Measurements from ENCODE around the gene PNPLA2.

The PNPLA2 gene, protein sequence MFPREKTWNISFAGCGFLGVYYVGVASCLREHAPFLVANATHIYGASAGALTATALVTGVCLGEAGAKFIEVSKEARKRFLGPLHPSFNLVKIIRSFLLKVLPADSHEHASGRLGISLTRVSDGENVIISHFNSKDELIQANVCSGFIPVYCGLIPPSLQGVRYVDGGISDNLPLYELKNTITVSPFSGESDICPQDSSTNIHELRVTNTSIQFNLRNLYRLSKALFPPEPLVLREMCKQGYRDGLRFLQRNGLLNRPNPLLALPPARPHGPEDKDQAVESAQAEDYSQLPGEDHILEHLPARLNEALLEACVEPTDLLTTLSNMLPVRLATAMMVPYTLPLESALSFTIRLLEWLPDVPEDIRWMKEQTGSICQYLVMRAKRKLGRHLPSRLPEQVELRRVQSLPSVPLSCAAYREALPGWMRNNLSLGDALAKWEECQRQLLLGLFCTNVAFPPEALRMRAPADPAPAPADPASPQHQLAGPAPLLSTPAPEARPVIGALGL

DNA sequence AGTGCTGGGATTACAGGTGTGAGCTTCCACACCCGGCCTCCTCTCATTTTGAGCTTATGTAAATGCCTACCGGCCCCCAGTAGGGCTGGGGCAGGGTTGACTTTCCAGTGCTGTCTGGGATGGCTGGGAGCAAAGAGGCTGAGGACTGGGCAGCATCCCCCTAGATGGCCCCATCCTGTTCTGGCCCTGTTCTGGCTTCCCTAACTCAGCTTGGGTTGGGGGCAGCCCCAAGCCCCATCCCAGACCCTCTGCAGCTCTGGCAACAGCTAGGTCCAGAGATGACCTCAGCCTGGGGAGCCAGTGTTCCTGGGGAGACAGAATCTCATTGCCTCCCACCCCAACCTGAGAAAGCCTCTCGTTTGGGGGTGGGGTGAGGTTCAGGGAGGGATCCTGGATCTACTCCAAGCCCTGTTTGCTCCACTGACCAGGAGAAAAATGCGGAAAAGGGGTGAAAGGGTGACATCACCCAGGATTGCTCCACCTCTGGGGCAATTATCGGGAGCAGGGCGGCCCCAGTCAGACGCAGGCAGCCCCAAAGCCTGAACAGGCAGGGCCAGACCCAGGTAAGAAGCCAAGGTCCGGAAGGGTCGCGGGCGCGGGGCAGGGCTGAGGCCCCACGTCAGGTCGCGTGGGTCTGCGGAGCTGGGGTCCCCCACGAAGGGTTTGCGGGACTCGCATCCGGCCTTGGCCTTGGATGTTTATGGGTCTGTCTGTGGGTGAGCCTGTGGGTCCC is at the start of gene PNPLA2:
PNPLA2 (plus strand) TSS at position 519 of the 733 bp plus-strand sequence. CDS start 805 bp downstream, outside the sequence.
- Mint-ChIP-seq H3K27me3 (ENCODE audit: low read depth) (no peaks in the 10 kb centered on the region), H3K27ac (peak within 1 kb of the TSS; percentile 82), H3K4me1 (ENCODE audit: low read depth) (peaks cover 5% of the 10 kb centered on the region), H3K9me3 (no peaks in the 10 kb centered on the region), H3K36me3 (ENCODE audit: low read depth) (peaks cover 5% of the 10 kb centered on the region), H3K4me3 (peak within 1 kb of the TSS; percentile 79)
- DNase-seq (ENCODE audit: low spot score): no peak

DNA sequence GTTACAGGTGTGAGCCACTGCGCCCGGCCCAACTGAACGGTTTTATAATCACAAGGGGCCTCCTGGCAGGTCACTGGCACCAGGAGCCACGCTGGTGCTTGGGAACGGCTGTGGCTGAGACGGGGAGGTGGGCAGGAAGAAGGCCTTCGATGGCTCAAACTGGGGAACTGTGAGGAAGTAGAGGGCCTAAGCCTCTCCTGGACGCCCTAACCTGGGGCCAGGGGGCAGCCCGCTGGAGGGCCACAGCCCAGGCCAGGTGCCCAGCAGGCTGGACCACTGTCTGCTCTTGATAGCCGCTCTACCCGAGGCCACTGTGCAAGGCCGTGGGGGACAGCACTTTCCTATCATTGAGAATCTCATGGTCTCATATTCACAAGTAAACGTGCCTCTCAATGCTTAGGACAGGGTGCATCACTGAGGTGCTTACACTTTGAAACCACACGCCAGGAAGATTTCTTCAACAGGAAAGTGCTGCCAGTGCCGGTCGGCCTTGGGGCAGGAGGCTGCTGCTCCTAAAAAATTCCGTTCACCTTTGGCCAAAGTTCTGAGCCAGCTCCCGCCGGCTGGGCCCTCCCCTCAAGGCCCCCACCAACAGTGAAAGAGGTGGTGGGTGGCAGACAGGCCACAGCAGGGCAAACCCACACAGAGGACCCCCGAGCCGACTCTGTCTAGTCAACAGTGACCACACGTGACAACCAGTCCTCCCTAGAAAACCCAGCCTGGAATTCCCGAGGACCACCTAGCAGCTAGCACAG is 48.6 kb upstream of the PNPLA2 start:
- Mint-ChIP-seq H3K36me3 (ENCODE audit: low read depth) (peaks cover 15% of the 10 kb centered on the region), H3K4me1 (ENCODE audit: low read depth) (no peaks in the 10 kb centered on the region), H3K4me3 (no peak overlapping the region), H3K27ac (no peak overlapping the region), H3K9me3 (no peaks in the 10 kb centered on the region), H3K27me3 (ENCODE audit: low read depth) (no peaks in the 10 kb centered on the region)
- DNase-seq (ENCODE audit: low spot score): no peak

DNA sequence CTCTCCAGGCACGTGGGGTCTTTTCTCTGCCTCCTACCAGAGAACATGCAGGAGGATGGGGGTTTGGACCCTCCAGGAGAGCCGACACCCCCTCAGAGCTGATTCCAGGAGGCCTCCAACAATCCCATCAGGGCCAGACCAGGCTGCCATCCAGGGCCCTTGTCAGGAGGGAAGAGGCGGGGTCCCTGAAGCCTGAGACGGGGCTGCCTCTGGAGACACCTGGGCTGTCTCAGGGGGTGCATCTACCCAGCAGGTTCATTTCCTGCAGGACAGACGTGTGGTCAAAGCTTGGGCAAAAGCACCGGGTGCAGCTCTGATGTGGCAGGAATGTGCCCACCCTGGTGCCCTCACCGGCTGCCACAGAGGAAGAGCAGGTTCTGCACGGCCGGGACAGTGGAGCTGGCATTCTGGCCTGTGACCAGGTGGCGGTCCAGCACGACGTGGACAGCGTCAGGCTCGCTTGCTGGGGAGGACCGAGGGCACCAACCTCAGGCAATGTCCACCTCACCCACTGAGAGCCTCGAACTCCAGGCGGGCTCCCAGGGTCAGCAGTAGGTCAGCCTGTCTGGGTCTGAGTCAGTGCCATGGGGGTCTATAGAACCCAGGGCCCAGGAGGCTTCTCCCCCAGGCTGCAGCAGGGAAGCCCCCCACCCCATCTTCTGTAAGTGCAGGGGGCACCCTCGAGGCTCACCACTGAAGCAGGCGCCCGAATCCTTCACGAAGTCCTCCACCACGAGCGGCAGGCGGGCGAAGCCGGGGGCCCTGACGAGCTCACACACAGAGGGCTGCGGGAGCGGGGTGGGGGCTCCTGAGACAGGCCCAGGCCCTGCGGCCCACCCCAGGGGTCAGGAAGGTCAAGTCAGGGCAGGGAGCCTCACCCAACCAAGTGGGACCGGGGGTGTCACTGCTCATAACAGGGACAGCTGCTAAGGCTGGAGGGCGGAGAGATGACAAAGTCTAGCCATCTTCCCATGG is 47.8 kb upstream of the PNPLA2 start:
- H3K9me3 Mint-ChIP-seq: no peaks in the 10 kb centered on the region
- H3K36me3 Mint-ChIP-seq (ENCODE audit: low read depth): peaks cover 9% of the 10 kb centered on the region
- H3K4me3 Mint-ChIP-seq: no peak overlapping the region
- no peak overlapping the region for H3K27ac Mint-ChIP-seq
- H3K4me1 Mint-ChIP-seq (ENCODE audit: low read depth): peaks cover 2% of the 10 kb centered on the region
- DNase-seq (ENCODE audit: low spot score): no peak
- no peaks in the 10 kb centered on the region for H3K27me3 Mint-ChIP-seq (ENCODE audit: low read depth)

DNA sequence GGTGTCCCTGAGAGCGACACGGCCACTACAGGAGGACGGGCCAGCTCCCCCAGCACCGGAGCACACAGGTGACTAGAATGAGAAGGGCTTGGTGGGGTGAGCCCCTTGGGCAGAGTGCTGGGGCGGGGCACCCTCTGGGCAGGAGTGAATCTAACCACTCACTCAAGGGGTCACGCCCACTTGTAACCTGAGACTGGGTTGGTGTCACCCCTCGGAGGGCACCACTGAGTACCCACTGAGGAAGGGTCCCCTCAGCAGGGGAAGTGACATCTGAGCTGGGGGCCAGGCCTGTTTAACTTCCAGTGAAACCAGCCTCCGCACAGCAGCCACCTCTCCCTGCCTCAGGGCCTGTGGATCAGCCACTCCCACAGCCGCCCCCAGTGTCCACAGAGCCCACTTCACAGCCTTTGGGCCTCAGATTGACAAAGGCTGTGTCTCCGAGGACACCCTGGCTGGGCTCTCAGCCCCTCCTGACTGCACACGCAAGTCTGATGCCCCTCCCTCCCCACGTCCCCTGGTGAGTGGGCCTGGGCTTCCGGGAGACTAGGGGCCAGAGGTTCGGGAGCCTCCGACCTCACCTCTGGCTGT is 47.0 kb upstream of the PNPLA2 start:
- Mint-ChIP-seq H3K27me3 (ENCODE audit: low read depth) (no peaks in the 10 kb centered on the region), H3K4me1 (ENCODE audit: low read depth) (peaks cover 8% of the 10 kb centered on the region), H3K36me3 (ENCODE audit: low read depth) (peaks cover 4% of the 10 kb centered on the region), H3K27ac (no peak overlapping the region), H3K9me3 (no peaks in the 10 kb centered on the region), H3K4me3 (no peak overlapping the region)
- no peak for DNase-seq (ENCODE audit: low spot score)

DNA sequence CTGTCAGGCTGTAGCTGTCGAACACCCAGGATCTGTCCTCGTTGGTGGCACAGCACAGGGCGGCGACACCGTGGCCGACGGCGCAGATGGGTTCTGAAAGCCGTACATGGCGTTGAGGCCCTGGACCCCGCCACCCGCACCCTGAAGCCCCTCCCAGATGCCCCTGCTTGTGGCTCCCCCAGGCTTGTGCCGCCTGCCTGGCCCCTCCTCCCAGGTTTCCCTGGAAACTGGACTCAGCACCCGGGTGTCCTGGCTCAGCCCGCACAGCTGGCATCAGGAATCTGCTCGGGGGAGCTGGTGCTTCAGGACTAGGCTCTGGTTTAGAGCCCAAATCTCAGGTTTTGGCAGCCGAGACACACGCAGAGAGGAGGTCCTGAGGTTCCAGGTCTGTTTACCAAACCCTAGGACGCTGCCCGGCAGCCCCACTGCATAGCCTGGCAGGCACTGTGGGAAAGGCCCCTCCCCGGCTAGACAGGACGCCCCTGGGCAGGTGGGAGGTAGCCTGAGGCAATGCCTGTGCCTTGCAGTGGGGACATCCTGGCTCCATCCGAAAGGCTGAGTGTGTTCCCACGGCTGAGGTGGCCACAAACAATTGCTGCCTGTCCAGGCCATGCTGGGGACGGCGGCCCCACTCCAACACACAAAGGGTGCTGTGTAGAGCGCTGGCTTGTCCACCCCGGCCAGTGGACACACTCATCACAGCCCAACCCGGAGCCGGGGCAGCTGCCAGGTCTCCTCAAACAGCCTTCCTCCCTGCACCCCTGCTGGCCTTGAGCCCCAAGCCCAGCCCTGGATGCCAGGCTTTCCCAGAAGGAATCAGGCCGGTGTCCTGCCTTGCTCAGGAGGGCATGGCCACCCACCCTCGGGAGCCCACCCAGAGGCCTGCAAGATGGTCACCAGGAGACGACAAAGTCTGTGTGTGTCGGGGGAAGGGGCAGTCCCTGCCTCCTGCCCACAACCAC is 46.0 kb upstream of the PNPLA2 start:
- DNase-seq (ENCODE audit: low spot score): no peak
- peaks cover 1% of the 10 kb centered on the region for H3K36me3 Mint-ChIP-seq (ENCODE audit: low read depth)
- H3K9me3 Mint-ChIP-seq: no peaks in the 10 kb centered on the region
- peaks cover 8% of the 10 kb centered on the region for H3K4me1 Mint-ChIP-seq (ENCODE audit: low read depth)
- no peaks in the 10 kb centered on the region for H3K27me3 Mint-ChIP-seq (ENCODE audit: low read depth)
- H3K4me3 Mint-ChIP-seq: no peak overlapping the region
- H3K27ac Mint-ChIP-seq: no peak overlapping the region

DNA sequence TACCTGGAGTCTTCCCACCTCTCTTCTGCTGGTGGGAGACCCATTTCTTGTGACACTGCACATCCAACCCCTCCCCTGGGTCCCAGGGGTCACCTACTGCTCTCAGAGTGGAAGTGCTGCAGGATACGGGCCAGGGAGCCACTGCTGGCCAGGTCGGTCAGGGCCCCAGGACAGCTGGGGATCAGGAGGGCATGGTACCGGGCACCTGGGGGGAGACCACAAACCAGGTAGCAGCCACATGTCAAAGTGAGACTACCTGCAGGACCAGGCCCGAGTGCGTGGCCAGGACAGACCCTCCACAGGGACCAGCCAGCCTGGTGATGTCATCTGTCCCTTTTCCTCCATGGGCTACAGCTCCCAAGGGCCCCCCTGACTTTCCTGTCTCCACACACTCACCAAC is 45.3 kb upstream of the PNPLA2 start:
- no peak overlapping the region for H3K4me3 Mint-ChIP-seq
- peaks cover 1% of the 10 kb centered on the region for H3K36me3 Mint-ChIP-seq (ENCODE audit: low read depth)
- no peak overlapping the region for H3K27ac Mint-ChIP-seq
- DNase-seq (ENCODE audit: low spot score): no peak
- H3K4me1 Mint-ChIP-seq (ENCODE audit: low read depth): peaks cover 8% of the 10 kb centered on the region
- no peaks in the 10 kb centered on the region for H3K9me3 Mint-ChIP-seq
- H3K27me3 Mint-ChIP-seq (ENCODE audit: low read depth): no peaks in the 10 kb centered on the region

DNA sequence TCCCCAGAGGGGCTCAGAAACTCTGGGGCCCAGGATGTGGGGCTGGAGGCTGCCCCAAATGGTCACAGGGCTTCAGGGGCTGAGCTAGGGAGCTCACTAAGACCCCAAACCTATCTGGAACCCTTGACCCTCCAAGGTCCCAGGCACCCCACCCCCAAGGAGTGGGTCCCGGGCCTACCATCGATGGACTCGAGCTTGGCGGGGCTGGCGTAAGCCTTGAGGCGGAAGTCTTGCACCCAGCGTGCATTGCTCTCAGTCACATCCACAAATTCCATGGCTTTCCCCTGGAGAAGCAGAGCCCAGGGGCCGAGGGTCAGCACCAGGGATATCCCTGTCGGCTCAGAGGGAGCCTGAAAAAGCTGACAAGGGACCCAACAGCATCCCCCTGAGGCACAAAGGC is 44.9 kb upstream of the PNPLA2 start:
- Mint-ChIP-seq H3K27me3 (ENCODE audit: low read depth) (no peaks in the 10 kb centered on the region), H3K36me3 (ENCODE audit: low read depth) (peaks cover 1% of the 10 kb centered on the region), H3K4me3 (no peak overlapping the region), H3K9me3 (no peaks in the 10 kb centered on the region), H3K27ac (no peak overlapping the region), H3K4me1 (ENCODE audit: low read depth) (peaks cover 9% of the 10 kb centered on the region)
- no peak for DNase-seq (ENCODE audit: low spot score)

DNA sequence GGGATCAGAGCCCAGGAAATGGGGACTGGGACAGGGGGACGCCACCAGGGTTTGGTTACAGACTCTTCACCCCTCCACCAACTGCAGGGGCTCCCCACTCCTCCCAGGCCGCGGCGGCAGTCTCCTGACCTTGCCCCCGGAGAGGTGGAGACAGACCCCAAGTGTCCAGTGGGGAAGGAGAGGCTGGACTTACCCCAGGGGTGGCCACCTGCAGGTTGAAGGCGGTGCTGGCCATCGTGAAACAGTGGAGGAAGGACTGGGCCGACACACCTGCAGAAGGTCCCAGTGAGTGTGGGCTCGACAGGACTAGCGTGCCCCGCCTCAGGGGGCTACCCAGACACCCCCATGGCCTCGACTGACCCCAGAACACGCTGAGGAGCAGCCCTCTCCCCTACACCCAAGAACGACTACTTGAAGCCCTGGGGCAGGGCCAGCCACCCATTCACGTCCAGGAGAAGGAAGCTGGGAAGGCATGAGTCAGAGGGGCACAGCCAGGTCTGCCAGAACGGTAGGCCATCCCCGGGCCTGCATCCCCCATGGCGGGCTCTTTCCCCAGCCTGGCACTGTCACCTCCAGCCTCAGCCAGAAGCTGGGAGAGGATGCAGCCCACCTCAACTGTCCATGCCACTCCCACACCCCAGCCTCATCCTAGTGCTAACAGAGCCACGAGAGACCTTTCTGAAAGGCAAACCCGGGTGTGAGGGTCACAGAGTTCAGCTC is 43.7 kb upstream of the PNPLA2 start:
- Mint-ChIP-seq H3K9me3 (no peaks in the 10 kb centered on the region), H3K4me3 (peak overlapping the region; percentile 39), H3K27ac (no peak overlapping the region), H3K36me3 (ENCODE audit: low read depth) (peaks cover 1% of the 10 kb centered on the region), H3K4me1 (ENCODE audit: low read depth) (peaks cover 14% of the 10 kb centered on the region), H3K27me3 (ENCODE audit: low read depth) (no peaks in the 10 kb centered on the region)
- no peak for DNase-seq (ENCODE audit: low spot score)

DNA sequence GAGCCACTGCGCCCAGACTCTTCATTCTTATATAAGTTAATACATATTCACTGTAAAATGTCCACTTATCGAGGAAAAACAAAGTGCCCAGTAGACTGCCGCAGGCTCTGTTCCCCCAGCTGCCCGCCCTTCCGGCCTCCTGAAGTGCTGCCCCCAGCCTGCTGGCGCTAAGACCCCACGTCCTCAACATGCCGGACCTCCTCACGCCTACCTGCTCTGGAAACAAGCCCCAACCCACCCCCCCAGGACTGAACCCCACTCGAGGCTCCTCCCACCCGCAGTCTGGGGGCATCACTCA is 42.5 kb upstream of the PNPLA2 start:
- peak overlapping the region; percentile 87 for H3K4me3 Mint-ChIP-seq
- no peaks in the 10 kb centered on the region for H3K27me3 Mint-ChIP-seq (ENCODE audit: low read depth)
- H3K36me3 Mint-ChIP-seq (ENCODE audit: low read depth): peaks cover 3% of the 10 kb centered on the region
- peaks cover 17% of the 10 kb centered on the region for H3K4me1 Mint-ChIP-seq (ENCODE audit: low read depth)
- no peak for DNase-seq (ENCODE audit: low spot score)
- H3K9me3 Mint-ChIP-seq: no peaks in the 10 kb centered on the region
- H3K27ac Mint-ChIP-seq: peak overlapping the region; percentile 80

DNA sequence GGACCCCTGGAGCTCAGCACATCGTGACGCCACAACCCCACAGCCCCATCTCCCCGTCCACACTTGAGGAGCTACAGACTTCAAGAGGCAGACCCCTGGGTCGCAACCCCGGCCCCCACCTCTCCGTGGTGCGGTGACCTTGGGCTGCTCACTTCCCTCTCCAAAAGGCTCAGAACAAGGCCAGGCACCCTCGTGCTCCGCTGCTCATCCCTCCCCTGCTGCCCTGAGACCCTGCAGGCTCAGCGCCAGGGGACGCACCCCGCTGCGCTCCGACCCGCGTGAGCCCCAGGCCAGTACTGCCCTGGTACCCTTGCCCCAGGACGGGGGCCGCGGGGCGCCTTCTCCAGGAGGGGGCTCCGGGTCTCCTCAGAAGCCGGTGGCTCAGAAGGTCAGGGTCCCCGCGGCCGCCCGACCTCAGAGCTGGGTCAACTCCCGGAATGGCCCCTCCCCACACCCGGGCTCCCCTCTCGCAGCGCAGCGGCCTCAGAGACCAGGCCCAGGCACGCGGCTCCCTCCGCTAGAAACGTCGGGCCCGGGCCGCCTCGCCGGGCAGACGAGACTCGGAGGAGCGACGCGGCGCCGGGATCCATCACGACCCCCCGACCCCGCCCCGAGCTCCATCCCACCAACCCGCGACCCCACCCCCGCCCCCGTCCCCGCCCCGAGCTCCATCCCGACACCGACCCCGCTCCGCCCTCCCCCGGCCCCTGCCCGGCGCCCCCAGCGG is 42.0 kb upstream of the PNPLA2 start:
- peaks cover 18% of the 10 kb centered on the region for H3K4me1 Mint-ChIP-seq (ENCODE audit: low read depth)

More for the DNA sequence above, 42.0 kb upstream of the PNPLA2 start:
- H3K4me3 Mint-ChIP-seq: peak overlapping the region; percentile 87
- no peaks in the 10 kb centered on the region for H3K27me3 Mint-ChIP-seq (ENCODE audit: low read depth)
- no peak for DNase-seq (ENCODE audit: low spot score)
- H3K27ac Mint-ChIP-seq: peak overlapping the region; percentile 80
- H3K9me3 Mint-ChIP-seq: no peaks in the 10 kb centered on the region
- peaks cover 3% of the 10 kb centered on the region for H3K36me3 Mint-ChIP-seq (ENCODE audit: low read depth)

Measured in T-helper 2 cell treated with Interferon-gamma antibody and Interleukin-4, amounts not matched to agents 5 μg/mL and 100 μg/mL, for 36 hours (primary cell).